ENCODE results near the gene CPED1.

The CPED1 gene

GRCh38 chr7:121331574-121331973, 343.1 kb downstream of the CPED1 start:
- no peak for DNase-seq

- no peak for DNase-seq
Observed at GRCh38 chr7:121334376-121334775, 345.9 kb downstream of the CPED1 start.

- peak; percentile 75 for DNase-seq
Observed at GRCh38 chr7:121334875-121335648, 346.6 kb downstream of the CPED1 start.

- peak; percentile 74 for DNase-seq
Observed at GRCh38 chr7:121336579-121336978, 348.1 kb downstream of the CPED1 start.

GRCh38 chr7:121337398-121337797, 348.9 kb downstream of the CPED1 start:
- peak; percentile 74 for DNase-seq

GRCh38 chr7:121339082-121339481, 350.6 kb downstream of the CPED1 start:
- no peak for DNase-seq

- peak; percentile 54 for DNase-seq
Observed at GRCh38 chr7:121341933-121342332, 353.4 kb downstream of the CPED1 start.

- no peak for DNase-seq
Observed at GRCh38 chr7:121342631-121343030, 354.1 kb downstream of the CPED1 start.

- DNase-seq: no peak
Observed at GRCh38 chr7:121343302-121343701, 354.8 kb downstream of the CPED1 start.

GRCh38 chr7:121344093-121344492, 355.6 kb downstream of the CPED1 start:
- DNase-seq: no peak

GRCh38 chr7:121344497-121344896, 356.0 kb downstream of the CPED1 start:
- no peak for DNase-seq
